ENCODE measurements around the gene EFCAB12. TPM values are rescaled to one million over a fixed set of nuclear protein-coding genes. Genes with fewer than 3 reads are reported as not detected.

EFCAB12 gene
- total and polyA plus RNA-seq, 2 of the 4 experiments (the other 2 are of a cell fraction): under 0.01 to 0.17 TPM

- no peak for DNase-seq
- no TSS peak for BruUV-seq (replicated peaks)
- no CpG with 5 or more reads among the region's 3 CpGs for WGBS, 2 experiments (ENCODE audit: extremely low coverage in 2 of 2, insufficient read length in 1 of 2)
These were observed 17.0 kb upstream of the EFCAB12 start for GRCh38 chr3:129445471-129445870.

More at GRCh38 chr3:129445471-129445870, 17.0 kb upstream of the EFCAB12 start:
- Histone ChIP-seq H3K4me2 (ENCODE audit: low read depth, low read length) (no peak overlapping the region), H3K23ac (ENCODE audit: low read depth, low read length) (no peak overlapping the region), H3K9ac (ENCODE audit: low read depth, low read length) (no peak overlapping the region), H4K8ac (ENCODE audit: low read depth in 2 of 2, low read length in 2 of 2) (no peak overlapping the region), H3K4ac (ENCODE audit: low read depth, low read length) (no peak overlapping the region), H3K4me1 (ENCODE audit: control insufficient read depth, insufficient read depth, low read length) (peaks cover 6% of the 10 kb centered on the region), H2BK120ac (ENCODE audit: low read depth, low read length) (no peak overlapping the region), H4K5ac (ENCODE audit: low read depth, low read length) (no peak overlapping the region), H3K79me1 (ENCODE audit: low read depth in 1 of 2, low read length in 2 of 2) (peaks cover 26 to 55% of the 10 kb centered on the region in 2 experiments), H2BK5ac (ENCODE audit: low read depth, low read length, poor library complexity, severe bottlenecking) (no peak overlapping the region), H3K9me3 (ENCODE audit: control insufficient read depth, insufficient read depth, low read length) (no peaks in the 10 kb centered on the region), H3K14ac (replicated peaks; ENCODE audit: low read depth, low read length) (no peak overlapping the region), H2AK5ac (ENCODE audit: low read depth, low read length) (no peak overlapping the region), H3K18ac (ENCODE audit: low read depth, low read length) (no peak overlapping the region), H2AFZ (replicated peaks; ENCODE audit: low read length, poor library complexity) (no peak overlapping the region), H3K56ac (ENCODE audit: extremely low read depth, insufficient read depth, low read length) (no peak overlapping the region), H2AK9ac (replicated peaks; ENCODE audit: low read depth, low read length, poor library complexity) (no peak overlapping the region), H3K36me3 (ENCODE audit: control insufficient read depth, insufficient read depth, low read length) (no peaks in the 10 kb centered on the region), H3K9me1 (ENCODE audit: insufficient read depth, low read length) (0 out of 2 replicates have a peak, but pooled peaks cover 4% of the 10 kb centered on the region), H2BK20ac (ENCODE audit: low read depth, low read length) (no peak overlapping the region), H4K20me1 (ENCODE audit: insufficient read depth, low read length) (no peaks in the 10 kb centered on the region), H2BK15ac (ENCODE audit: low read depth, low read length) (no peak overlapping the region), H3K4me3 (ENCODE audit: insufficient read depth, low read depth, low read length) (no peak overlapping the region), H3K27ac (ENCODE audit: insufficient read depth, low read length) (no peak overlapping the region), H3K27me3 (ENCODE audit: control insufficient read depth, insufficient read depth, low read length) (no peaks in the 10 kb centered on the region), H4K91ac (ENCODE audit: insufficient read depth, low read depth, low read length) (no peak overlapping the region)
- ChIA-PET POLR2A (ENCODE audit: unreplicated experiment) (no interaction called here), CTCF (no interaction called here)
- ATAC-seq (ENCODE audit: low read depth): no peak
- no peak for TF ChIP-seq ELK1 (IDR thresholded peaks at IDR 0.05; ENCODE audit: borderline replicate concordance, low read depth, low read length)
- TF ChIP-seq FOS (IDR thresholded peaks at IDR 0.05; ENCODE audit: low read depth, low read length): no peak
- no peak for TF ChIP-seq POLR2A (IDR thresholded peaks at IDR 0.05; ENCODE audit: low read depth, low read length)
- dilution Hi-C loops (cut with HindIII; ENCODE audit: low sequenced_read_pairs, unreplicated experiment): no loop called here
- in situ Hi-C loops (cut with MboI; ENCODE audit: low sequenced_read_pairs): no loop called here
- intact Hi-C loops (cut with micrococcal nuclease): no loop called here
